ENCODE results near the gene SSBP2.
"Not testable (repeated sequence)": the region's sequence is repeated elsewhere in the genome, so short reads cannot be mapped to it uniquely, and the experiment has no call there.

The SSBP2 gene

DNA sequence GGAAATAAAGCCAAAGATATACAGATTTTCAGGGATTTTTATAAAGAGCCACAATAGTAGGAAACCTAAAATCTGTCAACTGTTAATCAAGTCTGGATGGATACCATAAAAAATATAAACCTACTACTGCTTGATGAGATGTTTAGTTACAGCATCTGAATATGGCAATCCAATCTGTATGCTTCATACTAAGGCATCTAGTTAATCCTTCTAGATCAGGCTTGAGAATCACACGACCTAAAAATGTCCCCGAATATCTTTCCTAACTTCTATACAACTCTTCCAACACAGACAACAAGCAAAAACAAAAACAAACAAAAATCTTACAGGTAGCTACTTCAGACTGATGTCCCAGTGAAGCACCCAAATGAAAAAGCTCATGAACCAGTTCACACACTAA lies 29.8 kb downstream of the SSBP2 start:
- no peak for DNase-seq (ENCODE audit: low read depth)
- no peak for TF ChIP-seq CTCF (conservative IDR thresholded peaks at IDR 0.05; ENCODE audit: control insufficient read depth, insufficient read depth, low read depth, low read length)

DNA sequence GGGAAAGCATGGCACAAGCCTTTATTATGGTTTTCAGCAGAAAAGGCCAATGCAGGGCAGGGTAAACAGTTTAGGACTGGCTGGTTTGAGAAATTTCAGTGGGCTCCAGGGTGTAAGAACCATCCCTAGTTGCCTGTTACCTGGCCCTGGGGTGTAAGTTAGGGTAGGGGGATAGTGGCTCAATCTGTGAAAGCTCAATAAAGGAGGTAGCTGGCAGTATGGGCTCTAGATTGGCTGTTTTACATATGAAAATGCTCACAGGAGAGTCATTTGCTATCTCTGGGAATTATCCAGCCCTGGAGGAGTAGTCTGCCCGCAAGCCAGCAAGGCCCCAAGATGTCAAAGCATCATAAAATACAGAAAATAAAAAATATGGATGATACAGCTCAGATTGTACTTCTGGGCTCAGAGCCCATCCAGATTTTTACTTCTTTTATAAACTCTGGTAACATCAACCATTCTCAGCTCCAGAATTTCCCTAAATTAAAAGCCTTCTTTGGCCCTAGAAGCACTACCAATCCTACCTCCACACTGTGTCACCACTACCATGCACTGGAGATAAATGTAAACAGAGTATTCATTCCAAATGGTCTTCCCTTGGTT lies 31.1 kb downstream of the SSBP2 start:
- TF ChIP-seq CTCF (conservative IDR thresholded peaks at IDR 0.05; ENCODE audit: control insufficient read depth, insufficient read depth, low read depth, low read length) = no peak
- H3K4me3 ChIP-seq (ENCODE audit: control insufficient read depth, low read depth, low read length) = no peak overlapping the region
- DNase-seq (ENCODE audit: low read depth) = no peak

More for the DNA sequence above, 29.8 kb downstream of the SSBP2 start:
- no peak overlapping the region for H3K4me3 ChIP-seq (ENCODE audit: control insufficient read depth, low read depth, low read length)

DNA sequence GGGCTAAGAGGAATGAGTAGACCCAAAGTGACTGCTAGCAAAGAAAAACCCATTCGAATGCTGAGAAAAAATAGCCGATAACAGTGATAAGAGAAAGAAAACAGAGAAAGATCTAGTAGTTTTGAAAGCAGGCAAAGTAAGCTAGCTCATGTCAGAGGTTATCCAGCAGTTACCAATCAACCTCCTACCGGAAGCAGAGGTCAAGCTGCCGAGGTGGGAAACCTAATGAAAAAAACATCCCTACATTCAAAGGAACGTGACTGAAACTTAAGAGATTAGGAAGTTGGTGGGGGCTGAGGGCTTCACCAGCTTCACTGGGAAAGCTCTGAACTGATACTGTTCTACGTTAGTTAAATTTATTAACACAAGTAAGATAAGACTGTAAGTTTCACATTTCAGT lies 32.6 kb downstream of the SSBP2 start:
- H3K4me3 ChIP-seq (ENCODE audit: control insufficient read depth, low read depth, low read length) = no peak overlapping the region
- TF ChIP-seq CTCF (conservative IDR thresholded peaks at IDR 0.05; ENCODE audit: control insufficient read depth, insufficient read depth, low read depth, low read length) = no peak
- DNase-seq (ENCODE audit: low read depth) = no peak

DNA sequence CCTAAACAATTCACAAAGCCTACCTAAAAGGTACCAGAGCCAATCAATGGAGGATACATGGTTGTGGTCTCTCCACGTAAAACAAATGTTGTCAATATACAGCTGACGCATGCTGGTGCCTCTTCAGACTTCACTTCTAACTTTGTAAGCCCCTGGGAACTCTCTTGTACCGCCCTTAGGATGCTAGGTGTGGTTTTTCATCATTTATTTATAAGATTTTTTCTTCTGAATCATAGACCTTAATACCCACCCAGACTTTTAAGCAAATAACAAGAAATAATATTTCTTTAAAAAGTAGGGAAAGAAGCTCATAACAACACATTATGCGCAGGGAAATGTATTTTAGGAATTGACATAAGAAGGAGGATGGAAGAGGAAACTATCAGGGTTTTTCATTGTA lies 33.0 kb downstream of the SSBP2 start:
- no peak overlapping the region for H3K4me3 ChIP-seq (ENCODE audit: control insufficient read depth, low read depth, low read length)
- DNase-seq (ENCODE audit: low read depth) = no peak

GRCh38 chr5:81717226-81717625 lies 33.7 kb downstream of the SSBP2 start:
- TF ChIP-seq CTCF (conservative IDR thresholded peaks at IDR 0.05; ENCODE audit: control insufficient read depth, insufficient read depth, low read depth, low read length) = no peak
- DNase-seq (ENCODE audit: low read depth) = peak; percentile 18

More for the DNA sequence above, 33.0 kb downstream of the SSBP2 start:
- TF ChIP-seq CTCF (conservative IDR thresholded peaks at IDR 0.05; ENCODE audit: control insufficient read depth, insufficient read depth, low read depth, low read length) = no peak

DNA sequence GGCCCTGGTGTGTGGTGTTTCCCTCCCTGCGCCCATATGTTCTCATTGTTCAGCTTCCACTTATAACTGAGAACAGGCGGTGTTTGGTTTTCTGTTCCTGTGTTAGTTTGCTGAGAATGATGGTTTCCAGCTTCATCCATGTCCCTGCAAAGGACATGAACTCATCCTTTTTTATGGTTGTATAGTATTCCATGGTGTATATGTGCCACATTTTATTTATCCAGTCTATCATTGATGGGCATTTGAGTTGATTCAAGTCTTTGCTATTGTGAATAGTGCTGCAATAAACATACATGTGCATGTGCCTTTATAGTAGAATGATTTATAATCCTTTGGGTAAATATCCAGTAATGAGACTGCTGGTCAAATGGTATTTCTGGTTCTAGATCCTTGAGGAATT lies 36.8 kb downstream of the SSBP2 start:
- not testable (repeated sequence) for DNase-seq (ENCODE audit: low read depth); H3K4me3 ChIP-seq (ENCODE audit: control insufficient read depth, low read depth, low read length)

More at GRCh38 chr5:81717226-81717625, 33.7 kb downstream of the SSBP2 start:
- H3K4me3 ChIP-seq (ENCODE audit: control insufficient read depth, low read depth, low read length) = no peak overlapping the region

- no peak overlapping the region for H3K4me3 ChIP-seq (ENCODE audit: control insufficient read depth, low read depth, low read length)
- no peak for DNase-seq (ENCODE audit: low read depth)
- TF ChIP-seq CTCF (conservative IDR thresholded peaks at IDR 0.05; ENCODE audit: control insufficient read depth, insufficient read depth, low read depth, low read length) = no peak
These were observed 42.0 kb downstream of the SSBP2 start for GRCh38 chr5:81708889-81709288.
